BJ (cell line): ENCODE data around the gene SORCS2. TPM values are rescaled to one million over a fixed set of nuclear protein-coding genes. Genes with fewer than 3 reads are reported as not detected.

ENCODE experiments used
- CTCF ChIA-PET: fragments of 350-600 bp; formaldehyde crosslinking; extraction: SDS; loops from one replicate; lab custom pipeline; 2021; ENCODE audit warnings: antibody characterized with exemption, inconsistent platforms; lab: Yijun Ruan, JAX
- POLR2A ChIA-PET: fragments of 300-600 bp; sonication (Branson Sonifier 250); formaldehyde crosslinking; extraction: SDS; loops from one replicate; lab custom pipeline; 2021; ENCODE audit warnings: antibody characterized with exemption; lab: Charles Lee
- DNase-seq: peaks from one replicate; pipeline ENCODE4 v3.0.0-alpha.2; 2011; ENCODE audit warnings: low read depth
- H3K27me3 ChIP-seq: 2 replicates; pipeline ENCODE4 v1.6.0; 2011; ENCODE audit warnings: low read length; ENCODE audit not compliant: control insufficient read depth, insufficient read depth
- H3K36me3 ChIP-seq: 2 replicates; pipeline ENCODE4 v1.5.1; 2011; ENCODE audit warnings: low read length; ENCODE audit not compliant: control insufficient read depth, insufficient read depth
- H3K4me3 ChIP-seq: 2 replicates; pipeline ENCODE4 v1.5.1; 2011; ENCODE audit warnings: low read depth, mild to moderate bottlenecking, control low read depth, low read length
- CTCF ChIP-seq: IDR thresholded peaks from 2 replicates; pipeline ENCODE4 v1.5.1; 2011; ENCODE audit warnings: low read depth, mild to moderate bottlenecking, control low read depth, inconsistent platforms, low read length, moderate library complexity; ENCODE audit not compliant: insufficient read depth
- polyA plus RNA-seq: library from polyadenylated mRNA; depleted of rRNA; stranded (reverse); fragments of >200 nt; gene quantifications from 2 replicates; pipeline ENCODE4 v1.2.3, GENCODE V29; 2011

SORCS2 gene
- polyA plus RNA-seq, 1 experiment, result 0.63 TPM

DNA sequence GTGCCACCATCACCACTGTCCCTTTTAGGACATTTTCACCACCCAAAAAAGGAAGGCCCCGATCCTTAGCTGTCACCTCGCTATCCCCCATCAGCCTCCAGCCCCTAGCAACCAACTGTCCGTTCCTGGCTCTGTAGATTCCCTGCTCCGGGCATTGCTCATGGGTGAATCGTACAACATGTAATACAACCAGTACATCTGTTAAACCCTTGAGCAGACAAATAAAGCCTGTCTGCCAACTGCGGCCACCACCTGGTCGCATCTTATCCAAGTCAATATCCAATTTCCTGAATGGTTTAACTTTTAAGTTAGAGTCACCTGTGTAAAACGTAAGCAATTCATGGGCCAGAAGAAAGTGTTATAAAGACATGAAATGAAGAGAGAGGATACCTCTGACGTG lies 495.5 kb downstream of the SORCS2 start:
- POLR2A ChIA-PET, result no interaction called here
- no peaks in the 10 kb centered on the region for H3K36me3 ChIP-seq
- peaks cover 3% of the 10 kb centered on the region for H3K27me3 ChIP-seq
- CTCF ChIA-PET, result no interaction called here
- TF ChIP-seq CTCF, result no peak
- DNase-seq, result no peak
- H3K4me3 ChIP-seq, result no peak overlapping the region

DNA sequence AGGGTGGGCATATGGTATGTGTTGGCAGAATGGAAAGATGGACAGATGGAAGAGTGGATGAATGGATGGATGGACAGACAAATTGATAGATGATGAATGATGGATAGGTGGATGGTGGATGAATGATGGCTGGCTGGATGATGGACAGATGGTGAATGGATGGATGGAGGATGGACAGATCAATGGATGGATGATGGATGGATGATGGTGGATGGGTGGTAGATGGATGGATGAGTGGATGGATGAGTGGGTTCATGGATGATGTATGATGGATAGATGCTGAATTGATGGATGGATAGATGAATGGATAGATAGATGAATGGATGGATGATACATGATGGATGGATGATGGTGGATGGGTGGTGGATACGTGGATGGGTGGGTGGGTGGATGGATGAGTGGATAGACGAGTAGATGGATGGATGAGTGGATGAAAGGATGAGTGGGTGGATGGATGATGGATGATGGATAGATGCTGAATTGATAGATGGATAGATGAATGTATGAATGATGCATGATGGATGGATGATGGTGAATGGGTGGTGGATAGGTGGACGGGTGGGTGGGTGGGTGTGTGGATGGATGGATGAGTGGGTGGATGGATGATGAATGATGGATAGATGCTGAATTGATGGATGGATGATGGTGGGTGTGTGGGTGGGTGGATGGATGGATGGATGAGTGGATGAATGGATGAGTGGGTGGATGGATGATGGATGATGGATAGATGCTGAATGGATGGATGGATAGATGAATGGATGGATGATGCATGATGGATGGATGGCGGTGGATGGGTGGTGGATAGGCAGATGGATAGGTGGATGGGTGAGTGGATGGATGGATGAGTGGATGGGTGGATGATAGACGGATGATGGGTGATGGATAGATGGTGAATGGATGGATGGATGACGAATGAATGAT lies 497.7 kb downstream of the SORCS2 start:
- no peak for DNase-seq
- POLR2A ChIA-PET, result no interaction called here
- CTCF ChIA-PET, result no interaction called here

GRCh38 chr4:7691061-7691460 lies 498.7 kb downstream of the SORCS2 start:
- DNase-seq, result no peak
- POLR2A ChIA-PET, result no interaction called here
- no peaks in the 10 kb centered on the region for H3K36me3 ChIP-seq
- TF ChIP-seq CTCF, result no peak
- no peak overlapping the region for H3K4me3 ChIP-seq
- peaks cover 6% of the 10 kb centered on the region for H3K27me3 ChIP-seq
- CTCF ChIA-PET, result no interaction called here

More for the DNA sequence above, 497.7 kb downstream of the SORCS2 start:
- Histone ChIP-seq H3K36me3 (no peaks in the 10 kb centered on the region), H3K27me3 (peaks cover 6% of the 10 kb centered on the region), H3K4me3 (no peak overlapping the region)
- TF ChIP-seq CTCF, result no peak

DNA sequence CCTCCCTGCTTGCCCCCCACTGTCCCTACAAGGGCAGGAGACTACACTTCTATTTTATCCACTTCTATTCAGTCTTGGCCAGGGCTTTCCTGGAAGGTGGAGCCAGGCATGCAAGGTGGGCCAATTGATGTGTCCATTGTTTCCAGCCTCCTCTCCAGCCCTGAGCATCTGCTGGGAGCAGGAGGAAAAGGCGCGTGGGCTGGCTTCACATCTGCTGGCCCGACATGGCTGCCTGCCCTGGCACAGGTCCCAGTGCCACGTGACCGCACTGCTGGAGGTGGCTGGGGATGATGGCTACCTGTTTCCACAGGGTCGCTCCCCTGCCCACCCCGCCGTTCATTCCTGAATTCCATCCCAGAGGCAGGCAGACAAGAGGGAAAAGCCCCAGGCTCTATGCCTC lies 499.6 kb downstream of the SORCS2 start:
- no peak overlapping the region for H3K4me3 ChIP-seq
- peaks cover 4% of the 10 kb centered on the region for H3K27me3 ChIP-seq
- TF ChIP-seq CTCF, result no peak
- CTCF ChIA-PET, result interaction anchor here (1.4 to 1.5 kb wide), 2 partner anchors 9 to 28 kb away, joined by 3 read pairs; no protein-coding TSS in a partner anchor
- DNase-seq, result no peak
- no peaks in the 10 kb centered on the region for H3K36me3 ChIP-seq
- POLR2A ChIA-PET, result no interaction called here

DNA sequence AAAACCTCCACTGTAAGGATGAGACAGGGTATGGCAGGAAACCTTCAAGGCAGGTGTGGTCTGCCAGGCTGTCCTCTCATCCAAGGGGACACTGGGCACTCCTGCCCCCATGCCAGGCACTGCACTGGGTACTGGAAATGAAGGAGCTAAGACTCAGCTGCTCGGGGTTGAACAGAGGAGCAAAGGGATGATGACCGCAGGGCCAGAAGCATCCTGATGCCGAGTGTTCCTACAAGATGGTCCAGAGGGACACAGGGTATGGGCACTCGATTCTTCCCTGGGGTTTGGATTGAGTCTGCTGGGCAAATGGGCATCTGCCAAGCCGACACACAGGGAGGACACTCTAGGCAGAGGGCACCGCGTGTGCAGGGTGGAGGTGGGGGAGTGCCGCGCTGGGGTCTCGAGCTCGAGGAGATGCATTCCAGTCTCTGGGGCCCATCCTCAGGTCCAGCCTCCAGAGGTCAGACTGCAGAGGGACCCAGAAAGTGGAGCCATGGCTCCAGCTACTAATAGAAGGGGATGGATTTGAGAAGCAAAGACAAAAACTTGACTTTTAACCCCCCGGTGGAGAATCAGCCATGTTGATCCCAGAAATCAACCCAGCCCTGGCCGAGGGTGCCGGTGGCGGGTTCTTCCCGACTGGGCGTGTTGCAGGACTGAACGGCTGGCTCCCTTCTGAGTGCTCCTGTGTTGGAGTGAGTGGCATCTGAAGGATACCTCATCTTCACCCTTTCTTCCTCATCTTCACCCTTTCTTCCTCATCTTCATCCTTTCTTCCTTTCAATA lies 500.3 kb downstream of the SORCS2 start:
- no peak for TF ChIP-seq CTCF
- POLR2A ChIA-PET, result no interaction called here
- peaks cover 4% of the 10 kb centered on the region for H3K27me3 ChIP-seq
- H3K36me3 ChIP-seq, result no peaks in the 10 kb centered on the region
- CTCF ChIA-PET, result interaction anchor here (1.4 to 1.5 kb wide), 2 partner anchors 9 to 27 kb away, joined by 3 read pairs; no protein-coding TSS in a partner anchor
- no peak overlapping the region for H3K4me3 ChIP-seq
- no peak for DNase-seq
